Measurements from ENCODE around the gene MEN1. TPM values are rescaled to one million over a fixed set of nuclear protein-coding genes. Genes with fewer than 3 reads are reported as not detected.

MEN1 gene
- total RNA-seq, 2 experiments from 2014 or later = 25.8 to 29.0 TPM

DNA sequence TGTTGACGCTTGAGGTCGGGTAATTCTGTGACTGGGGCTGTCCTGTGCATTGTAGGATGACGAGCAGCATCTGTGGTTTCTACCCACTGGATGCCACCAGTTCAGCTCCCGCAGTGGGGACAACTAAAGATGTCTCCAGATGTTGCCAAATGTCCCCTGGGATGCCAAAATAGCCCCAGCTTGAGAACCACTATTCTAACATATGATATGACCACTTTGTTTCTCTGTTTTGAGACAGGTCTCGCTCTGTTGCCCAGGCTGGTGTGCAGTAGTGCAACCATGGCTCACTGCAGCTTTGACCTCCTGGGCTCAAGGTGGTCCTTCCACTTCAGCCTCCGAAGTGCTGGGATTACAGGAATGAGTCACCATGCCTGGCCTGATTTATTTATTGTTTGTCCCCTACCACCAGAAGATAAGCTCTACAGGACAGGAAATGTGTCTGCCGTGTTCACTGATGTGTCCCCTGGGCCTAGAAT, 4.4 kb upstream of the MEN1 start:
- ATAC-seq (no peak), DNase-seq (no peak)
- POLR2A ChIA-PET = no interaction called here
- Mint-ChIP-seq H3K27me3 (no peaks in the 10 kb centered on the region), H3K4me1 (ENCODE audit: low read depth) (peaks cover 5% of the 10 kb centered on the region), H3K9me3 (no peaks in the 10 kb centered on the region), H3K27ac (no peak overlapping the region), H3K36me3 (ENCODE audit: low read depth) (peaks cover under 1% of the 10 kb centered on the region), H3K4me3 (no peak overlapping the region)
- CTCF ChIA-PET = no interaction called here
- TF ChIP-seq, protein P1, sequence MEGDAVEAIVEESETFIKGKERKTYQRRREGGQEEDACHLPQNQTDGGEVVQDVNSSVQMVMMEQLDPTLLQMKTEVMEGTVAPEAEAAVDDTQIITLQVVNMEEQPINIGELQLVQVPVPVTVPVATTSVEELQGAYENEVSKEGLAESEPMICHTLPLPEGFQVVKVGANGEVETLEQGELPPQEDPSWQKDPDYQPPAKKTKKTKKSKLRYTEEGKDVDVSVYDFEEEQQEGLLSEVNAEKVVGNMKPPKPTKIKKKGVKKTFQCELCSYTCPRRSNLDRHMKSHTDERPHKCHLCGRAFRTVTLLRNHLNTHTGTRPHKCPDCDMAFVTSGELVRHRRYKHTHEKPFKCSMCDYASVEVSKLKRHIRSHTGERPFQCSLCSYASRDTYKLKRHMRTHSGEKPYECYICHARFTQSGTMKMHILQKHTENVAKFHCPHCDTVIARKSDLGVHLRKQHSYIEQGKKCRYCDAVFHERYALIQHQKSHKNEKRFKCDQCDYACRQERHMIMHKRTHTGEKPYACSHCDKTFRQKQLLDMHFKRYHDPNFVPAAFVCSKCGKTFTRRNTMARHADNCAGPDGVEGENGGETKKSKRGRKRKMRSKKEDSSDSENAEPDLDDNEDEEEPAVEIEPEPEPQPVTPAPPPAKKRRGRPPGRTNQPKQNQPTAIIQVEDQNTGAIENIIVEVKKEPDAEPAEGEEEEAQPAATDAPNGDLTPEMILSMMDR (IDR thresholded peaks at IDR 0.05) = no peak
- intact Hi-C loops (cut with micrococcal nuclease) = no loop called here

DNA sequence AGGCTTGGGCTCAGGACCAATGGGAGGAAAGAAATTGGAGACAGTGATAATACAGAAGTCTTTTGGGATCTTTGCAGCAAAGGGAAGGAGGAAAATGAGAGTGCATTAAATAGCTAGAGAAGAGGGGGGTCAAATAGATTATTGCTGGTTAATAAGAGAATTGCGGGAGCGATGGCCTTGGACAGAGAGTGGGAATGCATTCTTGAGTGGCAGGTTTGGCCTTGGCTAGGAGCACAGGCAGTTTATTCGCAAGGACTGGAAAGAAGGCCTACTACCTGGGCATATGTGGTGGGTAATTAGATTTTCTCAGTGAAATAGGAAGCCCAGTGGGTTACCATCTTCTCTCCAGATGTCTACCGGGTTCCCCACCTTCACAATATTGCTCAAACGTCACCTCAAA, 3.5 kb upstream of the MEN1 start:
- Mint-ChIP-seq H3K4me3 (no peak overlapping the region), H3K9me3 (no peaks in the 10 kb centered on the region), H3K27me3 (no peaks in the 10 kb centered on the region), H3K4me1 (ENCODE audit: low read depth) (peaks cover 12% of the 10 kb centered on the region), H3K27ac (no peak overlapping the region), H3K36me3 (ENCODE audit: low read depth) (peaks cover 6% of the 10 kb centered on the region)
- TF ChIP-seq, protein P1 (IDR thresholded peaks at IDR 0.05) = no peak
- intact Hi-C loops (cut with micrococcal nuclease) = no loop called here
- ChIA-PET POLR2A (no interaction called here), CTCF (no interaction called here)
- no peak for DNase-seq
- no peak for ATAC-seq

DNA sequence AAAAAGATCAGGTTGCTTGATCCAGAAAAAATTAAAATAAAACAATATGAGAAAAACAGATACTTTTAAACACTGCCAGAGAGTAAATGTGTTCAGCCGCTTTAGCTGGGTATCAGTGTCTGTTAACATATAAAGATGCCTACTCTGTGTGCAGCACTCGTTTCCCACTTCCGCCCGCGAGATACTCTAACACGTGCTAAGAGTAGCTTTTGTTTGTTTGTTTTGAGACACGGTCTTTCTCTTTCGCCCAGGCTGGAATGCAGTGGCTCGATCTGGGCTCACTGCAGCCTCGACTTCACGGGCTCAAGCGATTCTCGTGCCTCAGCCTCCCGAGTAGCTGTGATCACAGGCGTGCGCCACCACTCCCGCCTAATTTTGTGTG, 531 bp upstream of the MEN1 start:
- POLR2A ChIA-PET = interaction anchor here (0.8 to 1.9 kb wide), 6 partner anchors 8 to 688 kb away, joined by 3 to 8 read pairs (median 3); partner anchors contain the start of genes MALAT1, MAP4K2 and SF1
- Mint-ChIP-seq H3K36me3 (ENCODE audit: low read depth) (peaks cover 10% of the 10 kb centered on the region), H3K9me3 (no peaks in the 10 kb centered on the region), H3K4me3 (peak overlapping the region; percentile 95), H3K27me3 (no peaks in the 10 kb centered on the region), H3K4me1 (ENCODE audit: low read depth) (peaks cover 24% of the 10 kb centered on the region), H3K27ac (peak overlapping the region; percentile 92)
- intact Hi-C loops (cut with micrococcal nuclease) = no loop called here
- CTCF ChIA-PET = interaction anchor here (0.8 to 1.5 kb wide), 7 partner anchors 33 to 122 kb away, joined by 3 to 6 read pairs (median 5); no protein-coding TSS in a partner anchor
- TF ChIP-seq, protein P1 (IDR thresholded peaks at IDR 0.05) = no peak
- ATAC-seq (peak; percentile 48), DNase-seq (peak; percentile 72)

DNA sequence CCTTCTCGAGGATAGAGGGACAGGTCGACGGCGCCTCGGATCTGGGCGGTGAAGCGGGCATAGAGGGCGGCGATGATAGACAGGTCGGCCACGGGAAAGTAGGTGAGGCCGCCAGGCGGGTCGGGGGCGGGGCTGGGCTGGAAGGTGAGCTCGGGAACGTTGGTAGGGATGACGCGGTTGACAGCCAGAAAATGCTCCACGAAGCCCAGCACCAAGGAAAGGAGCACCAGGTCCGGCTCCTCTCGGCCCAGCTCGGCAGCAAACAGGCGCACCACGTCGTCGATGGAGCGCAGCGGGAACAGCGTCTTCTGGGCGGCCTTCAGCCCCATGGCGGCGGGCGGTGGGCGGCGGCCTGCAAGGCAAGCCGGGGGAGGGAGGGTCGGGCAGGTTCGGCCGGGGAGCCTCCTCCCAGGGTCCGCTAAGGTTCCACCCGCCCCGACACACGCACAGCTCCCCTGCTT, 540 bp downstream of the MEN1 start:
- TF ChIP-seq, protein P1 (IDR thresholded peaks at IDR 0.05) = no peak
- ATAC-seq = peak; percentile 11
- Mint-ChIP-seq H3K4me1 (ENCODE audit: low read depth) (peaks cover 24% of the 10 kb centered on the region), H3K27me3 (no peaks in the 10 kb centered on the region), H3K36me3 (ENCODE audit: low read depth) (peaks cover 14% of the 10 kb centered on the region), H3K4me3 (peak overlapping the region; percentile 95), H3K27ac (peak overlapping the region; percentile 92), H3K9me3 (no peaks in the 10 kb centered on the region)
- ChIA-PET POLR2A (interaction anchor here (0.6 to 1.9 kb wide), 4 partner anchors 31 to 205 kb away, joined by 4 to 8 read pairs (median 4); partner anchors contain the start of genes ARL2 and SF1), CTCF (interaction anchor here (0.7 to 1.5 kb wide), 3 partner anchors 34 to 121 kb away, joined by 3 to 5 read pairs (median 4); partner anchors contain the start of gene CDC42BPG)
- peak; percentile 45 for DNase-seq
- intact Hi-C loops (cut with micrococcal nuclease) = no loop called here

DNA sequence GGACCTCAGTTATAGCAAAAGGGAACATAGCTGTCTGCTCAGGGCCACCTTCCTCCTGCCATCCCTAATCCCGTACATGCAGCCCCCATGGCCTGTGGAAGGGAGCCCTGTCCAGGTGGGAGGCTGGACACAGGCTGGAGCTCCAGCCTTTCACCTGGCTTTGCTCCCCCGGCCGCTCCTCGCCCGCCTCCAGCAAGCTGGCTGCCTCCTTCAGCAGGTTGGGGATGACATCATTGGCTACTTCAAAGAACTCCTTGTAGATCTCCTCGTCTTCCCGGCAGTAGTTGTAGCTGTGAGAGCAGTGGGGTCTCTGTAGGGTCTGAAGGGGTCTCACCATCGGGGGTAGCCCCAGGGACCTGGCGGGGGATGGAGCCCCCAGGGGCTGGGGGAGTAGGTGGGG, 4.9 kb downstream of the MEN1 start:
- POLR2A ChIA-PET = interaction anchor here (0.9 kb wide), 1 partner anchor 70 kb away, joined by 3 read pairs; no protein-coding TSS in a partner anchor
- no peaks in the 10 kb centered on the region for H3K27me3 Mint-ChIP-seq
- no peaks in the 10 kb centered on the region for H3K9me3 Mint-ChIP-seq
- TF ChIP-seq, protein P1 (IDR thresholded peaks at IDR 0.05) = no peak
- ATAC-seq (no peak), DNase-seq (no peak)
- no peak overlapping the region for H3K27ac Mint-ChIP-seq
- H3K4me3 Mint-ChIP-seq = no peak overlapping the region
- H3K36me3 Mint-ChIP-seq (ENCODE audit: low read depth) = peaks cover 14% of the 10 kb centered on the region
- intact Hi-C loops (cut with micrococcal nuclease) = no loop called here
- CTCF ChIA-PET = no interaction called here
- H3K4me1 Mint-ChIP-seq (ENCODE audit: low read depth) = peaks cover 43% of the 10 kb centered on the region

All from activated CD8-positive, alpha-beta T cell treated with anti-CD3 and anti-CD28 coated beads for 36 hours (primary cell).